Gastrocnemius medialis (tissue), 4 donors: ENCODE data around the gene AFF3.

Source experiments
- POLR2A ChIP-seq, 2 donors: fragments of 450-650 bp; IDR thresholded peaks; one replicate each; pipeline ENCODE4 v1.6.1; 2017; ENCODE audit warnings: antibody characterized with exemption in 2 of 2, mild to moderate bottlenecking in 2 of 2, moderate library complexity in 2 of 2
- TF ChIP-seq, protein P1 (sequence below), 5 experiments: fragments of 450-650 bp in 3 of 5; fragments of 200-600 bp in 2 of 5; sonication (generic) in 2 of 5; IDR thresholded peaks in 4 of 5; conservative IDR thresholded peaks in 1 of 5; 1 replicate in 4 of 5; 2 replicates in 1 of 5; pipeline ENCODE4 v1.5.1; 2016 to 2019; ENCODE audit warnings: antibody characterized with exemption in 5 of 5, mild to moderate bottlenecking in 3 of 5, moderate library complexity in 3 of 5

GRCh38 chr2:99496021-99496420, 646.4 kb downstream of the AFF3 start:
- TF ChIP-seq POLR2A (IDR thresholded peaks at IDR 0.05), result no peak
- TF ChIP-seq, protein P1, sequence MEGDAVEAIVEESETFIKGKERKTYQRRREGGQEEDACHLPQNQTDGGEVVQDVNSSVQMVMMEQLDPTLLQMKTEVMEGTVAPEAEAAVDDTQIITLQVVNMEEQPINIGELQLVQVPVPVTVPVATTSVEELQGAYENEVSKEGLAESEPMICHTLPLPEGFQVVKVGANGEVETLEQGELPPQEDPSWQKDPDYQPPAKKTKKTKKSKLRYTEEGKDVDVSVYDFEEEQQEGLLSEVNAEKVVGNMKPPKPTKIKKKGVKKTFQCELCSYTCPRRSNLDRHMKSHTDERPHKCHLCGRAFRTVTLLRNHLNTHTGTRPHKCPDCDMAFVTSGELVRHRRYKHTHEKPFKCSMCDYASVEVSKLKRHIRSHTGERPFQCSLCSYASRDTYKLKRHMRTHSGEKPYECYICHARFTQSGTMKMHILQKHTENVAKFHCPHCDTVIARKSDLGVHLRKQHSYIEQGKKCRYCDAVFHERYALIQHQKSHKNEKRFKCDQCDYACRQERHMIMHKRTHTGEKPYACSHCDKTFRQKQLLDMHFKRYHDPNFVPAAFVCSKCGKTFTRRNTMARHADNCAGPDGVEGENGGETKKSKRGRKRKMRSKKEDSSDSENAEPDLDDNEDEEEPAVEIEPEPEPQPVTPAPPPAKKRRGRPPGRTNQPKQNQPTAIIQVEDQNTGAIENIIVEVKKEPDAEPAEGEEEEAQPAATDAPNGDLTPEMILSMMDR (IDR thresholded peaks at IDR 0.05 in 4 of 5, conservative IDR thresholded peaks at IDR 0.05 in 1 of 5), result no peak
